Upper lobe of right lung (tissue), 1 donor: ENCODE data around the gene MRPS6. TPM values are rescaled to one million over a fixed set of nuclear protein-coding genes. Genes with fewer than 3 reads are reported as not detected.

Source experiments
- ATAC-seq: fragments of 200-7000 bp; cut with Tn5 transposase; one replicate; pipeline ENCODE4 v1.9.1; 2020; ENCODE audit warnings: mild to moderate bottlenecking, moderate library complexity
- DNase-seq: peaks from one replicate; pipeline ENCODE4 v3.0.0-alpha.2; 2020
- H3K27ac ChIP-seq: fragments of 200-600 bp; one replicate; pipeline ENCODE4 v1.8.0; 2022
- H3K27me3 ChIP-seq: fragments of 200-600 bp; one replicate; pipeline ENCODE4 v1.8.0; 2022; ENCODE audit warnings: mild to moderate bottlenecking
- H3K36me3 ChIP-seq: fragments of 200-600 bp; one replicate; pipeline ENCODE4 v1.8.0; 2022
- H3K4me1 ChIP-seq: fragments of 200-600 bp; one replicate; pipeline ENCODE4 v1.8.0; 2022
- H3K4me3 ChIP-seq: fragments of 200-600 bp; one replicate; pipeline ENCODE4 v1.8.0; 2022; ENCODE audit warnings: mild to moderate bottlenecking
- H3K9me3 ChIP-seq: fragments of 200-600 bp; one replicate; pipeline ENCODE4 v1.8.0; 2022
- CTCF ChIP-seq: fragments of 200-600 bp; IDR thresholded peaks from one replicate; pipeline ENCODE4 v1.8.0; 2022; ENCODE audit warnings: antibody characterized with exemption
- intact Hi-C: fragments of 100-400 bp; cut with DNase I; formaldehyde crosslinking; loops from one replicate; pipeline ENCODE4 v1.11.0; 2022
- total RNA-seq: library from RNA; stranded (reverse); fragmentation: NEBNext Ultra II Directional; extraction: Animal tissue kit (Norgen Biotek cat#: 25700); gene quantifications from one replicate; pipeline ENCODE4 v1.2.1, GENCODE V29; 2021
- donor health status: DM: no; HTN: yes; CAD: no; lungs with severe emphysema.

Gene MRPS6
- total RNA-seq, 1 donor from 2014 or later = 57.6 TPM

GRCh38 chr21:34128124-34128523 lies 54.7 kb downstream of the MRPS6 start:
- Histone ChIP-seq H3K9me3 (no peaks in the 10 kb centered on the region), H3K4me3 (no peak overlapping the region), H3K36me3 (peaks cover 24% of the 10 kb centered on the region), H3K4me1 (peaks cover 32% of the 10 kb centered on the region), H3K27me3 (no peaks in the 10 kb centered on the region), H3K27ac (no peak overlapping the region)
- intact Hi-C loops = no loop called here
- DNase-seq (no peak), ATAC-seq (no peak)
- TF ChIP-seq CTCF = no peak

- Histone ChIP-seq H3K27ac (peak overlapping the region; percentile 33), H3K4me3 (no peak overlapping the region), H3K9me3 (no peaks in the 10 kb centered on the region), H3K27me3 (no peaks in the 10 kb centered on the region), H3K36me3 (peaks cover 24% of the 10 kb centered on the region), H3K4me1 (peaks cover 32% of the 10 kb centered on the region)
- no peak for TF ChIP-seq CTCF
- ATAC-seq (no peak), DNase-seq (no peak)
- intact Hi-C loops = no loop called here
Measured at GRCh38 chr21:34128674-34129038, 55.3 kb downstream of the MRPS6 start.

- Histone ChIP-seq H3K4me3 (no peak overlapping the region), H3K4me1 (peaks cover 32% of the 10 kb centered on the region), H3K27me3 (no peaks in the 10 kb centered on the region), H3K9me3 (no peaks in the 10 kb centered on the region), H3K27ac (peak overlapping the region; percentile 33), H3K36me3 (peaks cover 24% of the 10 kb centered on the region)
- intact Hi-C loops = no loop called here
- no peak for DNase-seq
- peak; percentile 27 for TF ChIP-seq CTCF
- ATAC-seq = peak; percentile 72
Measured at GRCh38 chr21:34129039-34129891, 55.9 kb downstream of the MRPS6 start.

GRCh38 chr21:34129901-34130715 lies 56.7 kb downstream of the MRPS6 start:
- H3K9me3 ChIP-seq = no peaks in the 10 kb centered on the region
- peaks cover 24% of the 10 kb centered on the region for H3K36me3 ChIP-seq
- intact Hi-C loops = no loop called here
- no peak for TF ChIP-seq CTCF
- H3K27ac ChIP-seq = no peak overlapping the region
- ATAC-seq (peak; percentile 25), DNase-seq (no peak)
- peaks cover 32% of the 10 kb centered on the region for H3K4me1 ChIP-seq
- H3K4me3 ChIP-seq = no peak overlapping the region
- no peaks in the 10 kb centered on the region for H3K27me3 ChIP-seq

DNA sequence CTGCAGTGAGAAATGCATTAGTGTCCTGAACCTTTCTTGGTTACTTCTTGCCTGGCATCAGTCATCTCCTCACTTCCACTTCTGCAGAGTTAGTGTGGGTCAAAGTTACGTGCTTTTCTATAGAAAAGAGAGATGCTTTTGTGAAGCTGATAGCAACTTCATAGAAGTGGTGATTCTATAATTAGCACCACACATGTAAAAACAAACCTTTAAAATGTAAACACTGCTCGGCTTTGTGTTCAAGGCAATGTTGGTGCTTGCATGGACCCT lies 57.3 kb downstream of the MRPS6 start:
- Histone ChIP-seq H3K4me3 (no peak overlapping the region), H3K27me3 (no peaks in the 10 kb centered on the region), H3K9me3 (no peaks in the 10 kb centered on the region), H3K4me1 (peaks cover 32% of the 10 kb centered on the region), H3K27ac (no peak overlapping the region), H3K36me3 (peaks cover 20% of the 10 kb centered on the region)
- no peak for TF ChIP-seq CTCF
- no peak for ATAC-seq
- intact Hi-C loops = no loop called here
- no peak for DNase-seq
